GM12892 (cell line): Measurements from ENCODE around the gene DHX9.

ENCODE experiments used
- POLR2A ChIP-seq: IDR thresholded peaks from 2 replicates; pipeline ENCODE4 v1.6.1; 2011; ENCODE audit warnings: low read depth, low read length, control low read depth
- TAF1 ChIP-seq: IDR thresholded peaks from 2 replicates; pipeline ENCODE4 v1.6.1; 2011; ENCODE audit warnings: low read depth, mild to moderate bottlenecking, control low read depth, low read length, borderline replicate concordance

DNA sequence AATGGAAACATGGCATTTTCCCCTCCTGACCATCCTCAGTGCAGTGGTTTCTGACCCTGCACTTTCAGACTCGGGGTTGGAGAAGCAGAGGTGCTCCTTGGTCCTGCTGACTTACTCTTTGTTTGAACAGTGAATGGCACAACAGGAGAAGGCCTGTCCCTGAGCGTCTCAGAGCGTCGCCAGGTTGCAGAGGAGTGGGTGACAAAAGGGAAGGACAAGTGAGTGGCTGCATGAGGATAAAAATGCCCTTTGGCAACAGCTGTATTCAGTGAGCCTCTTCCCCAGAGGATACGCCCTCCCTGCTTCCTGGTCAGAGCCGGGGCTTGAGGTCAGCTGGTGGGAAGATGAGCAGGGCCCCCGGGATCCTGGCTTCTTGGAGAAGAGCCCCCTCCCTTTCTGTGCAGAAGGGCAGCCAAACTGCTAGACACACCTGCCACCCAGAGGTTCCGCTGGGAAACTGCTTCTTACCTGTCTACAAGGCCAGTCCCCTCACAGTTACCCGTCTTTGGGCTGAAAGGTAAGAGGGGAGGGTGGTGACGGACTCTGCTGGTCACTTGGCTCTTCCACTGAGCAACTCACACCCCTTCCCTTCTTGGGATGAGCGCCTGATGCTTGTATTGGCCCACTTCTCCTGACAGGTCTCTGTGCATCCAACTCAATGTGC is 33.0 kb upstream of the DHX9 start:
- TF ChIP-seq TAF1 (no peak), POLR2A (no peak)
